Measurements from ENCODE around the gene PTPRR. TPM values are rescaled to one million over a fixed set of nuclear protein-coding genes. Genes with fewer than 3 reads are reported as not detected.

The PTPRR gene
- polyA plus RNA-seq, 4 donors: 0.64 to 0.82 (median 0.73) TPM

DNA sequence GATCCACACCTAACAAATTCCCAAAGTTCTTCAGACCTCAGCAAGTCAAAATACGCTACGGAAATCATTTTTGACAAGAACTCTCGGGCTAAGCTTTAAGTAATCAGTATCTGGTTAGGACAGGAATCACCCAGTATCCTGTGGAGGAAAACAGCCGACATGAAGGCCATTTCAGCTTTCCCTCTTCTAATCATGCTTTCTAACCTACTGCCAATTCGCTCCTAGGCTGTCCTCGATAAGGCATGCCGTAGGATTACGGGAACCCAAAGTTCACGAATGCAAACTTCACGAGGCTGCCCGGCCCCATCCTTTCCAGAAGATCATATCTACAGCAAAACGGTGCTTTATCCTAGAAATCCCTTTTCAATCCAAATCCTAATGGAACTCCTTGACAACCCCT is 201.5 kb downstream of the PTPRR start:
- no peak for DNase-seq (ENCODE audit: low read depth in 4 of 4, low spot score in 2 of 4)

DNA sequence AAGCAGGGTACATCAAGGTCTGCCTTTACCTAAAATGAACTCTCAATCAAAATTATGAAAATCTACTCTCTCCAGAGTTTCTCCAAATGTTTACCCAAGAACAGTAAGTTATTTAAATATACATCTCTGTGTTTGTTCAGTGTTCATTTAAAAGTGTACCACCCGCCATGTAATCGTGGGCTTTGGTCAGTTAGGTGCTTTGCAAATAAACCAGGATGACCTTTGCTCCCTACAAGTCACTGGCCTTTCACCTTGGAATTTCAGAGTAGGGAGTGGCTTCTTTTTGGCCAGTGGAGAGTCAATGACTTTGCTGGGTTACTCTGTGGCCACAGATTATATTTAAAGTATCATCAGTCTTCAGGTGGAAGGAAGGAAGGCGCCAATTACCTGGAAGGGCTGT is 208.7 kb downstream of the PTPRR start:
- no peak for DNase-seq (ENCODE audit: low read depth in 4 of 4, low spot score in 2 of 4)

DNA sequence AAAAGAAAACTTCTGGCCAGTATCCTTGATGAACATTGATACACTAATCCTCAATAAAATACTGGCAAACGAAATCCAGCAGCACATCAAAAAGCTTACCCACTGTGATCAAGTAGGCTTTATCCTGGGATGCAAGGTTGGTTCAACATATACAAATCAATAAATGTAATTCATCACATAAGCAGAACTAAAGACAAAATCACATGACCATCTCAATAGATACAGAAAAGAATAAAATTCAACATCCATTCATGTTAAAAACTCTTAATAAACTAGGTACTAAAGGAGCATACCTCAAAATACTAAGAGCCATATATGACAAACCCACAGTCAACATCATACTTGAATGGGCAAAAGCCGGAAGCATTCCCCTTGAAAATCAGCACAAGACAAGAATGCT is 211.5 kb downstream of the PTPRR start:
- DNase-seq (ENCODE audit: low read depth in 4 of 4, low spot score in 2 of 4): no peak

DNA sequence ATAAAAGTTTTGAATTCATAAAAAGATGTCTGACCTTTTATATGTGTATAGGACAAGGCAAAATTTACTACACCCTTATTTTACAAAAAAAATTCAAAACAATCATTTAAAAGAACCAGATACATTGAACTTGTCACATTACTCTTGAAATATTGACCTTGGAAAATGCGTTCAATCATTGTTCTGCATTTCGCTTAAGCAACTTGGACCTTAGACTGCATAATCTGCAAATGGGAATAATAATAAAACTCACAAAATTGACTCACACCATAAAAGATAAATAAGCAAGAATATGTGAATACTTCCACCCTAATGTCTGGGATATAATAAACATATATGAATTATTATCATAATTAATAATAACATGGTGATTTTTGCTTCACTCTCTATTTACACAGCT is 213.9 kb downstream of the PTPRR start:
- DNase-seq (ENCODE audit: low read depth in 4 of 4, low spot score in 2 of 4): no peak

DNA sequence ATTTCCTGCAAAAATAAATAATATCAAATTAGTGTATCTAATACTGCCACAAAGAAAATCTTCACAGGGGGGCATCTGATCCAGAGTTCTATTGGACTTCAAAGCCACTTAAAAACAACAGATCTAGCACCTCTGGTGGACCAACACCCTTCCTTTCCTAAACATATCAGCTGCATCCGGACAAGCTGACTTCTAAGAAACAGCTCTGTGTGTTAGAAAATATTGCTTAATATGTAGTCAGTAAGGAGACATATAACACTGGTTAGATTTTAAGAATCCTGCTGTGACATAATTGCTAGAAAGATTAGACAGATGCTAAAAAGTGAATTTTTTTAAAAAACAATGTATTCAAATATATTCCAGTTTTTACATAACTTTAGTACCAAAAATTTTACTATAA is 222.2 kb downstream of the PTPRR start:
- DNase-seq (ENCODE audit: low read depth in 4 of 4, low spot score in 2 of 4): no peak

DNA sequence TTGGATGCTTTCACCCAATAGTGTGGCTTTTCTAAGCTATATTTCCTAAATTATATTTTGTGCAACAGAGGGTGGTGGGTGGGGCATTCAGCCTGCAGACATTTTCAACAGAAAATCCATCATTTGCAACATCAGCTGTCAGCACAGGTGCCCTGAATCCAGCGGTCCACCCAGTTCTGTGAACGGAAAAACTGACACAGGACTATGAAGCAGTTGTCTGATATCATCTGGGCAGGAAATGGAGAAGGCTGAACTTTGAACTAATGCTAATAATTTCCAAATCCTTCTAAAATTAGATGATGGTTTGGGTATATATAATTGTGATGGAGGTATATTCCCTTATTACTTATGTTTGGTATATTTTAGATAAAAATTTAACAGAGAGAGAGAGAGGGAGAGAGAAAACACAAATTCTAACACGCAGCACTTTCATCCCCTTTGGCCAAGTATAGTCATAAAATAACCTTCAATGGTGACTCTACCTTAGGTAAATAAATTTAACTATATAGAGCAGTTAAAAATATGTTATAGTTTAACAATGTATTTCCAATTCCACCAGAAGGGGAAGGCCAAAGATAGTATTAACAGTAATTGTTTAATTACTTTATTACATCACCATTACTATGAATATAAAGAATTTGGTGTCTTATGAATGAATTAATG is 225.0 kb downstream of the PTPRR start:
- DNase-seq (ENCODE audit: low read depth in 4 of 4, low spot score in 2 of 4): no peak

DNA sequence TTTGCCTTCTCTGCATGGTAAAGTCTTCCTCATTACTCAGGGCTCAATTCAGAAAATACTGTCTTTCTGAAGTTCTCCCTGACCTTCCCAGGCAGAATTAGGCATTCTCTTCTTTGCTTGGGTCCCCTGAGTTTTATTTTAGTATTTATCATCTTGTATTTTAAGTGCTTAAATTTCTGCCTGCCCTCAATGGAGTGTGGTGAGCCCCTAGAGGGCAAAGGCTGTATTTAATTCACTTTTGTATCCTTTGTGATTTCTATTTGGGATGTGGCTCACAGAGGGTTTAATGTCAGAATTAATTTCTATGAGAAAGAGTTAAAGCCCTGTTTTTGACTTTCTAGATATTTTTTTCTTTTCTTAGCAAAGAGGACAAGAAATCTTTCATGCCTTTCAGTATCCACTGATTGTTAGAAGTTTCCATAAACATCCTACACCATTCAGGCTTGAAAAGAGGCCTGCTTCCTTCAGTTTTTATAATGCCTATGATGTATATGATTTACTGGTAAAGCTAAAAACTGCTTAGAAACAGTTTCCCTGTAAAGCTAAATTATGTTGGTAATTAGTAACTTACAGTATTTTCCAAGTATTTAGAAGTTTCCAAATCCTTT is 227.8 kb downstream of the PTPRR start:
- no peak for DNase-seq (ENCODE audit: low read depth in 4 of 4, low spot score in 2 of 4)

DNA sequence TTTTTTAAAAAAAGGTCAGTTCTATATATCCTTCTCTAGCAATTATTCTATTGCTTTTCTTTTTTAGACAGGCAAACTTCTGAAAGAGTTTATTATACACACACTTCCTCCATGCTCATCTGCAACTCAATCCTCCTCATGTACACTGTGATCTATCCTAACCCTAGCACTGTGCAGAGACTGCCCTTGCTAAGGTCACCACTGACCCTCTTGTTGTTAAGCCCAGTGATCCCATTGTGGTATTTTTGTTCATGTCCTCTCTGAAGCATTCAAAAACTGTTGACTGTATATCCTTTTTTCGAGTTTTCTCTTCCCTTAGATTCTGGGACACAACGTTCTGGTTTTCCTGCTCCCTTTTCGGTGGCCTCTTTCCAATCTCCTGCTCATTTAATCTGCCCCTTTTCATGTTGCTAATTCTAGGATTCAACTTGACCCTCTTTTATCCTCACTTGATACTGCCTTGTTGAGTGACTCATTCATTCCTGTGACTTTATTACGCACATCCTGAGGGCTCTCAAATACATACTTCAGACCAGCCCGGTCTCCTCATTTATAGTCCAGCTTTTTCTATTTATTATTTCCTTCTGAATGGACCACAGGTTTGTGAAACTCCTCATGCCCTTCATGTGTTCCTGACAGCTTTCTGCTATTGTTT is 229.4 kb downstream of the PTPRR start:
- no peak for DNase-seq (ENCODE audit: low read depth in 4 of 4, low spot score in 2 of 4)

DNA sequence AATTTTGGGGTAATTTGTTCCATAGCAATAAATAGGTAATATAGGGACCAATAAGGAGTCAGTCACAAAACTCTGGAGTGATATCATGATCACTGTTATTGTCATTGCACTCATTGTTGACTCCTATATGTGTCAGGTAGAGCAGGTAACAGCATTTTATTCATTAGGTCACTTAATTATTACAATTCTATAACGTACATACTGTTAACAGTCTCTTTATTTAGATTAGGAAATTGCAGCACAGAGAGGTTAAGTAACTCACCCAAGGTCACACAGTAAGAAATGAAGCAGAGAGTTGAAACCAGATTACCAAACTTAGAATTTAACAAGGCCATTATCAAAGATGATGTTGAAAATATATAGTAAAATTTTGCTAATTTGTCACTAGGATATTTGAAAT is 233.6 kb downstream of the PTPRR start:
- DNase-seq (ENCODE audit: low read depth in 4 of 4, low spot score in 2 of 4): no peak

DNA sequence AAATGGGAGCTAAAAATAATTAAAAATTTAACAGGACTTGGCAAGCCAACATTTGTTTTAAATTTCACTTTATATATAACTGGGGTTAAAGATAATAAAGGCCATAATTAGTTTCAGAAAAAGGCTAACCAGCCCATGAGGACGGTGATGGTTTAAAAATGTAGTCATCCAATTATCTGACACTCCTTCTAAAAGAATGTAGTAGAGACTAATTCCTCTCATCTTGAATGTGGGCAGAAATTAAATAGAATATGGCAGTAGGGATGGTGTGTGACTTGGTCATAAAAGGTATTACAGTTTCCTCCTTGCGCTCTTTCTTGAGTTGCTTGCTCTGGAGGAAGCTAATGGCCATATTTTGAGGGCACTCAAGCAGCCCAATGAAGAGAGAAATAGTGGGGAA is 234.2 kb downstream of the PTPRR start:
- no peak for DNase-seq (ENCODE audit: low read depth in 4 of 4, low spot score in 2 of 4)

DNA sequence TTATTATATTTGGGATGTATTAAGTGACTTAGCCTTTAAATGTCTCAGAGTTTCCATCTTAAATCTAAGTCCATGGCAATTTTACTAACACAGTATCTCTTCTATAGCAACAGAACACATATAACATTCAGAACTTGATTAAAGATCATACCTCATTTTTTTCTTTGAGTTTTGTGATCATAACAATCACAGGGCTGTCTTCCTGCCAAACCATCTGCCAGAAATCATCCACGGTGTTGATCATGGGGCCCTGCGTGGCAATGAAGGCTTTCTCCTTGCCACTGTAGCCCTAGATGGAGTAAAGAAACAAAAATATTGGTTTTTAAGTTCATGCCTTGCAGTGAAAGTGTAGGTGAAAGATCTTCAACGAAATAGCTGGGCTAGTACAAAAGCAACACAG is 236.6 kb downstream of the PTPRR start:
- no peak for DNase-seq (ENCODE audit: low read depth in 4 of 4, low spot score in 2 of 4)

DNA sequence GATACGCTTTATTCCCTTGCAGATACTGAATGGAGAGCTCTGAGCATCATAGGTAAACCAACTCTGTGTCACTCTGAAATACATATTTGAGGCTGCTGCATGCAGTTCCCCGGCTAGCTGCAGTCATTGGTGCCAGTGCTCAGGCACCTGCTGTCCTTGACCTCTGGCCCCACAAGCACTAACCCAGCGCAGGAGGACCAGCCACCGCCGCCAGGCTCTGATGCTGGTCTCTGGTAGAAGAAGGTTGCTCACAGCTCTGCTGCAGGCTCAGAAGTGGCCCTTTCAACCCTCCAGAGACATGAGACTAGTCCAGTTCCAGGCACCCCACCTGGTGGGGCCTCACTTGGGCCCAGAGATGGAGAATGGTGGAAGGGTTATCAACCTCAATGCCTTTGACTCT is 248.8 kb downstream of the PTPRR start:
- DNase-seq (ENCODE audit: low read depth in 4 of 4, low spot score in 2 of 4): no peak

DNA sequence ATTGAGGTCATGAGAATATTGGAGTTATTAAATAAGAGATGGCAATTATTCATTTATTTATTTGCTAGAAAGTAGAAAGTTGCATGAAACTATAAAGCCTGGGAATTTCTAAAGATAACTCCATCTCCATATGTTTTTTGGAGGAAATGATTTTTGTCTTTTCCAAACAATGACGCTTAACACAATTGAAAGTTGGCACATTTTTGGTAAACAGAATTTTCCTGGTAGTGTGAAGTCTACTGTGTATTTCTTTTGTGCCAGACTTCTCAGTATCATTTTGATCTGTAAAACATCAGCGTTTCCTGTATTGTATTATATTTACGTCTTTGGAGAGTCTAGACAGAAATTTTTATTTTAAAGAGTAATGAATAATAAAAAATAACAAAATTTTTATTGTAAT is 249.6 kb downstream of the PTPRR start:
- no peak for DNase-seq (ENCODE audit: low read depth in 4 of 4, low spot score in 2 of 4)

DNA sequence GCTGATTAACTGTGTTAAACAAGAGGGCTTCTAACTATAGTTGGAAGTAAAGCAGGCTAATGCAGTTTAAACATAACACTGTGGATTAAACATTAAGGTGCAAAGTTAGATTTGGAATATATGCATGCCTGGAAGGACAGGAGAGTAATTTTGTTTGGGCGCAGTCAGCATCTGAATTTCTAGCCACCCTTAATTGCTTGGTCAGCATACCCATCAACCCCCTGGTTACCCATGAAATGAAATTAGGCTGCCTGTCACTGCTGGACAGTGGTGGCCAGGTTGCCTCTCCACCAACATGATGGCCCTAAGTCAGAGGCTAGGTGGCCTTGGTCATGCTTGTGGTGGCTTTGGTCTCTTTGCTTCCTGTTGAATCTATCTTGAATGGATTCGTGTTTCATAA is 253.3 kb downstream of the PTPRR start:
- no peak for DNase-seq (ENCODE audit: low read depth in 4 of 4, low spot score in 2 of 4)

DNA sequence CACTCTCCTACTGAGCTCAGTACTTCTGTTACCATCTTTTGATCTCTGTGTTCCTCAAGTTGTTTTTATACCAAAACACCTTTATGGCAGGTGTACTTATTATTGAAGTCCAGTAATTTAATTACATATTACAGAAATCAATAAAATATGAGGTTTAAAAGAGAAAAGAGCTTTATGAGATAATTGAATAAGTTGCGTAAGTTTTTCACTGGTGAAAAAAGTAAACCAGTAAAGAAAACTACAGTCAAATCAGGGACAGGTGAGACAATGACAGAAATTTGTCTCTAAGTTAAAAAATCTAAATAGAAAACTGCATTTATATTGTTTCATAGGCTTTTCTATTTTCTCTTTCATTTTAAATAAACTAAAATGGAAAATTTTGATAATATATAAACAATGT is 254.2 kb downstream of the PTPRR start:
- DNase-seq (ENCODE audit: low read depth in 4 of 4, low spot score in 2 of 4): no peak

DNA sequence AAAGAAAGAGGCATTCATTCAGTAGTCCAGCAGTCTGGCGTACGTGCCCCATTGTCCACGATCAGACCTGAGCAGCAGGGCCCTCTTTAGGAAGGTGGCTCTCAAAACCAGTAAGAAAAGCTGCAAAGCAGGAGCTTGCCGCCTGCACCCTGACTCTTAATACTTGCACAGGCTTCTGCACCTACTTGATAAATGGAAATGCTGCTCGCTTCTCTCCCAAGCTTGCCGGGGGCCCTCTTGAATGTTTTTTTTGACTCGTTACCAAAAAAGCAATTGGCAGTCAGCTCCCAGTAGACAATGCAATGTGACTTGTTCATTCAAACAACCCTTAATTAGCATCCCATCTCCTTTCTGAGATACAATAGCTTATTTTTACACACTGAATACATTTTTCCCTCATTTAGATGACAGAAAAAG is 256.1 kb downstream of the PTPRR start:
- DNase-seq (ENCODE audit: low read depth in 4 of 4, low spot score in 2 of 4): no peak

DNA sequence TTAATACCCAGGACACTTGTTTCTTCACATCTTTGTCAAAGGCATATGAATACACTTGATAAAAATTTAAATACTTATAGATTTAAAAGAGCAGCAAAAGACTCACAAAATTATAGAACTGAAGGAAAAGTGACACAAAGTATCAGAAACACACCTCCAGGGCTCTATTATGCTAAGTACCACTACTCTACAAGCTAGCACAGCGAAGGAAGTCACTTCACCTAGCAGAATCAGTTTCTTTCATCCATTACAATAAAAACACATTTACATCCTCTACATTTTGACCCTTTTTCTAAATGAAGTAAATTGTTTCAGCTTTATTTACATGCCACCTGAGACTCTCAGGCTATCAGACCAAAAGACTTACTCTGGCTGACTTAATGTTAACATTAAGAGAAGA is 256.7 kb downstream of the PTPRR start:
- no peak for DNase-seq (ENCODE audit: low read depth in 4 of 4, low spot score in 2 of 4)

DNA sequence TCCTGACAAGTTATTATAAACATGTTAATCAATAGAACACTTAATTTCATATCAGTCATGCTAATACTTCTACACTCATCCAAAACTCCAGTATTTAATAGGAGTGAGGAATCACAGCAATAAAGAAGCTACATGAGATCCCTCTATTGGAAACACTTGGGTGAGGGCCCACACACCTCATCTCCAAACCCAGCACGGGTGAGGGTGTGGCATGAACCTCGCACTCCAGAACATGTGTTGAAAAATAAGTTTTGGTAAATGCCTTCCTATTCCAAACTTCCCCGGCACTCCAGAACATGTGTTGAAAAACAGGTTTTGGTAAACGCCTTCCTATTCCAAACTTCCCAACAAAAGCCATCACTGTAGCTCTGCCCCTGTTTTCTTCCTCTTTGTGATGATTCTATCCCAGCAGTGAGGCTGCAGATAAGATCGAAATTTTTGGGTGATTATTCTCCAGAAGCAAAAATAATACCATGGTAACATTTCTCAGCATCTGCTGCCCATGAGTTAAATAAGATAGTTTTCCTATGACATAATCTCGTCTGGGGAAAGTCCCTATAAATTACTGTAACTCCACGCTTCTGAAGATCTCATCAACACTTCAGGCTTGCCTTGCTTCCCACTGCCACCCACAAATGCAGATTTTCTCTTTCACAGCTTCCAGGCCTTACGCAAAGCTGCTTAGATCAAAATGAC is 258.9 kb downstream of the PTPRR start:
- DNase-seq (ENCODE audit: low read depth in 4 of 4, low spot score in 2 of 4): no peak

DNA sequence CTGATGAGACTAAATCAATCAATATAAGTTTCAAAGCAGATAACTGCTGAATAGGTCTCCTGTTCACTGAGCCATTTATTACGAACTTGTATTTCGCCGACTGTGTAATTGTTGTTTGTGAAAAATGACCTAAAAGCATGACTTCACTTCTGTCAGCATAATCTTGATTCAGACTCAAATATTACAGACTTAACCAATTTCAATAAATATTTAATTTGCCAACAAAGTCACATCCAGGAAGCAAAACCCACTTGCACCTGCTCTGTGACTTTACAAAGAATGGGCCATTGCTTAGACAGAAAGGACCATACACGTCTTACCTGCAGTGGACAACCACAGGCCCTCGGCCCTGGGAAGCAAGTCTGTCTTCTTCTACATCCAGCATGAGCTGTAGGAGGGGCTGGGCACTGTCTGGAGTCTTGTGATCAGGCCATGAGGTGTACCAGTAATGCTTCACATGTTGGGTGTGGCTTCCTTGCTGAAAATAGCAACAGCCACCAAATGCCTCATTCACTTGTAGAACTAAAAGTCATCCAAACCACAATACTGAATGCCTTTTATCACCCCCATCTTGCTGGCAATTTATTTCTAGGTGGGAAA is 259.8 kb downstream of the PTPRR start:
- no peak for DNase-seq (ENCODE audit: low read depth in 4 of 4, low spot score in 2 of 4)

DNA sequence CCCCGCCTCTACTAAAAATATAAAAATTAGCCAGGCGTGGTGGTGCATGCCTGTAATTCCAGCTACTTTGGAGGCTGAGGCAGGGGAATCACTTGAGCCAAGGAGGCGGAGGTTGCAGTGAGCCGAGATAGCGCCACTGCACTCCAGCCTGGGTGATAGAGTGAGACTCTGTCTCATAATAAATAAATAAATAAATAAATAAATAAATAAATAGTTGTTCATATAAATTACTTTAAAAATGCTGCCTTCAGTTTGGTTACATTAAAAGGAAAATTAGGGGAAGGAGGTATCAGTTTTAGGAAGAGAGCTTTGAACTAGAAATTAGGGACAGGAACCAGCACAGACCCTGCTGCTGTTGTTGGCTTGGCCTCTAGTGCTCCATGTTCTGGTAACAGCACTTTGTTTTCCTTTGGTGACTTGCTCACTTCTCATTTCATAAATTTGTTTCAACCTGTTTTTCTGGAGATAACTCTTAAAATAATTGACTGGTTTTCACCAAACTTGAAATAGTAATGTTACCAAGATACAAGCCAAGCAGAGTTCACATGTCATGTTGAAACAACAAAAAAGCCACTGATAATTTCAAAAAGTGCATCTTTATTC is 260.4 kb downstream of the PTPRR start:
- DNase-seq (ENCODE audit: low read depth in 4 of 4, low spot score in 2 of 4): no peak

DNA sequence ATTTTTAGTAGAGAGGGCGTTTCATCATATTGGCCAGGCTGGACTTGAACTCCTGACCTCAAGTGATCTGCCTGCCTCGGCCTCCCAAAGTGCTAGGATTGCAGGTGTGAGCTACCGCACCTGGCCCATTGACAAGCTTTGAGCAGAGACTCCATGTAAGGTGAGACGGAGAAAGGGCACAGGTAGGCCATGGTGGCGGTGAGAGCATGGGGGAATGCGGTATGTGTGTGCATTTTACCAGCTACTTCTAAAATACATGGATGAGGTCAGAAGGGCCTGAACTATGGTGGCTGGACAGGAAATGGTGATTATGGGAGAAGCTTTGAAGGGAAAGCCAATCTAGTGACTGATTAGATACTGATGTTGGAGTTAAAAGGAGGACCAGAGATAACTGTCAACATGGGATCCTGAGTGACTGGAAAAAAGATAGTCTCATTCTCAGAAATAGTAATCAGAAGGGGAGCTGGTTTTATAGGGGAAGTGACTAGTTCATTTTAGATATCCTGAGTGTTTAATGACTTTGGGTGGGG is 261.4 kb downstream of the PTPRR start:
- no peak for DNase-seq (ENCODE audit: low read depth in 4 of 4, low spot score in 2 of 4)
